ENCODE data around the gene SEMA4A.
"Not testable (repeated sequence)": the region's sequence is repeated elsewhere in the genome, so short reads cannot be mapped to it uniquely, and the experiment has no call there.

Gene SEMA4A

GRCh38 chr1:156211243-156211642 lies 57.9 kb downstream of the SEMA4A start:
- Histone ChIP-seq H3K36me3 (replicated peaks) (peaks cover 15% of the 10 kb centered on the region), H3K27ac (no peak overlapping the region), H3K27me3 (replicated peaks) (no peaks in the 10 kb centered on the region), H3K4me3 (ENCODE audit: low read depth, low read length) (no peak overlapping the region)
- TF ChIP-seq CTCF (IDR thresholded peaks at IDR 0.05; ENCODE audit: low read depth, low read length, missing control alignments): no peak
- in situ Hi-C loops (cut with HindIII; ENCODE audit: low pct_ligation_motif_present, low sequenced_read_pairs): no loop called here
- no peak for DNase-seq

- DNase-seq: no peak
- in situ Hi-C loops (cut with HindIII; ENCODE audit: low pct_ligation_motif_present, low sequenced_read_pairs): no loop called here
- Histone ChIP-seq H3K27me3 (replicated peaks) (no peaks in the 10 kb centered on the region), H3K36me3 (replicated peaks) (peaks cover 10% of the 10 kb centered on the region), H3K27ac (peak overlapping the region; percentile 98), H3K4me3 (ENCODE audit: low read depth, low read length) (peak overlapping the region; percentile 94)
- no peak for TF ChIP-seq CTCF (IDR thresholded peaks at IDR 0.05; ENCODE audit: low read depth, low read length, missing control alignments)
Measured at GRCh38 chr1:156212130-156212529, 58.7 kb downstream of the SEMA4A start.

- TF ChIP-seq CTCF (IDR thresholded peaks at IDR 0.05; ENCODE audit: low read depth, low read length, missing control alignments): no peak
- H3K27ac ChIP-seq: peak within 1 kb of the TSS; percentile 98
- peak within 1 kb of the TSS; percentile 94 for H3K4me3 ChIP-seq (ENCODE audit: low read depth, low read length)
- H3K36me3 ChIP-seq (replicated peaks): peaks cover 6% of the 10 kb centered on the region
- in situ Hi-C loops (cut with HindIII; ENCODE audit: low pct_ligation_motif_present, low sequenced_read_pairs): no loop called here
- peak; percentile 96 for DNase-seq
- H3K27me3 ChIP-seq (replicated peaks): no peaks in the 10 kb centered on the region
Measured at GRCh38 chr1:156212833-156213643, 59.7 kb downstream of the SEMA4A start, which contains the start of gene PMF1. Gene PMF1 (plus strand): TSS chr1:156213007. CDS start chr1:156213016, 9 bp downstream.

GRCh38 chr1:156213644-156213966 lies 60.2 kb downstream of the SEMA4A start:
- no peak for TF ChIP-seq CTCF (IDR thresholded peaks at IDR 0.05; ENCODE audit: low read depth, low read length, missing control alignments)
- no peaks in the 10 kb centered on the region for H3K27me3 ChIP-seq (replicated peaks)
- peak overlapping the region; percentile 94 for H3K4me3 ChIP-seq (ENCODE audit: low read depth, low read length)
- DNase-seq: no peak
- peak overlapping the region; percentile 98 for H3K27ac ChIP-seq
- in situ Hi-C loops (cut with HindIII; ENCODE audit: low pct_ligation_motif_present, low sequenced_read_pairs): no loop called here
- H3K36me3 ChIP-seq (replicated peaks): peaks cover 3% of the 10 kb centered on the region

GRCh38 chr1:156214024-156214748 lies 60.8 kb downstream of the SEMA4A start:
- TF ChIP-seq CTCF (IDR thresholded peaks at IDR 0.05; ENCODE audit: low read depth, low read length, missing control alignments): no peak
- Histone ChIP-seq H3K4me3 (ENCODE audit: low read depth, low read length) (peak overlapping the region; percentile 94), H3K27me3 (replicated peaks) (no peaks in the 10 kb centered on the region), H3K36me3 (replicated peaks) (no peaks in the 10 kb centered on the region), H3K27ac (peak overlapping the region; percentile 98)
- peak; percentile 55 for DNase-seq
- in situ Hi-C loops (cut with HindIII; ENCODE audit: low pct_ligation_motif_present, low sequenced_read_pairs): no loop called here

- in situ Hi-C loops (cut with HindIII; ENCODE audit: low pct_ligation_motif_present, low sequenced_read_pairs); H3K27ac ChIP-seq; H3K27me3 ChIP-seq (replicated peaks); H3K36me3 ChIP-seq (replicated peaks); DNase-seq; H3K4me3 ChIP-seq (ENCODE audit: low read depth, low read length): not testable (repeated sequence)
Measured at GRCh38 chr1:156216361-156217086, 63.1 kb downstream of the SEMA4A start.

All from brain microvascular endothelial cell (primary cell).